H1 (cell line): ENCODE measurements around the gene OPA3. TPM values are rescaled to one million over a fixed set of nuclear protein-coding genes. Genes with fewer than 3 reads are reported as not detected.

Experiments used
- CTCF ChIA-PET: fragments of 300-600 bp; sonication (Branson Sonifier 250); formaldehyde crosslinking; loops from one replicate; lab custom pipeline; 2021; ENCODE audit not compliant: partially characterized antibody; lab: Charles Lee
- POLR2A ChIA-PET: fragments of 300-600 bp; sonication (Branson Sonifier 250); formaldehyde crosslinking; loops from one replicate; lab custom pipeline; 2021; ENCODE audit warnings: inconsistent platforms; ENCODE audit not compliant: partially characterized antibody; lab: Charles Lee
- DNase-seq, 2 experiments: peaks; one replicate each; pipeline versions ENCODE4 v3.0.0 to v3.0.0-alpha.2; 2010 to 2022; ENCODE audit warnings: low spot score in 2 of 2, low read depth in 1 of 2, mixed read lengths in 1 of 2
- FAIRE-seq: peaks from 2 replicates; lab custom pipeline; 2011; peaks lifted over from hg19 to GRCh38; lab: Jason Lieb, UNC
- H2AFZ ChIP-seq: 2 replicates; pipeline ENCODE4 v1.8.1; 2012; ENCODE audit warnings: low read length, inconsistent platforms
- H2AK5ac ChIP-seq: 2 replicates; pipeline ENCODE4 v1.6.1; 2013; ENCODE audit warnings: low read depth, low read length
- H2BK120ac ChIP-seq: replicated peaks from 2 replicates; pipeline ENCODE3; 2013; ENCODE audit warnings: low read depth, low read length, inconsistent platforms
- H2BK12ac ChIP-seq: 2 replicates; pipeline ENCODE4 v1.6.1; 2013; ENCODE audit warnings: low read depth, low read length
- H2BK15ac ChIP-seq: 2 replicates; pipeline ENCODE4 v1.6.1; 2013; ENCODE audit warnings: low read length
- H2BK20ac ChIP-seq: 2 replicates; pipeline ENCODE4 v1.6.1; 2013; ENCODE audit warnings: low read length
- H2BK5ac ChIP-seq: 2 replicates; pipeline ENCODE4 v1.6.1; 2013; ENCODE audit warnings: low read depth, low read length
- H3K14ac ChIP-seq: 2 replicates; pipeline ENCODE4 v1.6.1; 2013; ENCODE audit warnings: inconsistent platforms; ENCODE audit not compliant: insufficient read length
- H3K18ac ChIP-seq: 2 replicates; pipeline ENCODE4 v1.6.1; 2013; ENCODE audit warnings: low read length; ENCODE audit errors: extremely low read depth
- H3K23ac ChIP-seq: 2 replicates; pipeline ENCODE4 v1.6.1; 2013; ENCODE audit warnings: inconsistent platforms; ENCODE audit not compliant: insufficient read length
- H3K23me2 ChIP-seq: 2 replicates; pipeline ENCODE4 v1.6.1; 2013; ENCODE audit warnings: low read depth, low read length
- H3K27ac ChIP-seq: 2 replicates; pipeline ENCODE4 v1.6.1; 2011; ENCODE audit warnings: low read depth, low read length, inconsistent platforms
- H3K27me3 ChIP-seq, 4 experiments: replicated peaks in 1 of 4; 1 replicate in 1 of 4; 2 replicates in 3 of 4; pipeline versions ENCODE4 v1.6.1 to v1.8.1; 2011 to 2013; ENCODE audit warnings: low read length in 3 of 4, mild to moderate bottlenecking in 3 of 4, inconsistent platforms in 2 of 4, mixed read lengths in 2 of 4, moderate library complexity in 1 of 4; ENCODE audit not compliant: control insufficient read depth in 3 of 4, insufficient read depth in 3 of 4; ENCODE audit errors: extremely low read depth in 1 of 4
- H3K36me3 ChIP-seq, 4 experiments: 2 replicates each; pipeline versions ENCODE4 v1.6.1 to v1.8.1; 2011 to 2013; ENCODE audit warnings: mild to moderate bottlenecking in 4 of 4, low read length in 3 of 4, moderate library complexity in 2 of 4, control low read depth in 1 of 4, inconsistent platforms in 1 of 4; ENCODE audit not compliant: insufficient read depth in 4 of 4, control insufficient read depth in 2 of 4
- H3K4ac ChIP-seq: replicated peaks from 2 replicates; pipeline ENCODE3; 2013; ENCODE audit warnings: low read length, low read depth, mixed read lengths, inconsistent platforms; ENCODE audit not compliant: insufficient read length
- H3K4me1 ChIP-seq, 4 experiments: replicated peaks in 1 of 4; 1 replicate in 1 of 4; 2 replicates in 3 of 4; pipeline versions ENCODE4 v1.6.1 to v1.8.1; 2011 to 2013; ENCODE audit warnings: low read length in 3 of 4, inconsistent platforms in 2 of 4, mixed read lengths in 1 of 4; ENCODE audit not compliant: insufficient read depth in 4 of 4, control insufficient read depth in 3 of 4
- H3K4me2 ChIP-seq, 2 experiments: 2 replicates each; pipeline versions ENCODE4 v1.6.1 to v1.8.1; 2011 to 2013; ENCODE audit warnings: low read depth in 2 of 2, low read length in 2 of 2, control low read depth in 1 of 2, inconsistent platforms in 1 of 2, mild to moderate bottlenecking in 1 of 2; ENCODE audit not compliant: insufficient read depth in 1 of 2
- H3K4me3 ChIP-seq, 4 experiments: fragments of 200-600, 300-600 bp in 1 of 4; sonication (generic), shearing (Covaris generic), sonication (Bioruptor Twin) in 1 of 4; 2 replicates each; pipeline versions ENCODE4 v1.5.1 to v1.8.1; 2011 to 2016; ENCODE audit warnings: low read length in 4 of 4, low read depth in 3 of 4, control low read depth in 2 of 4, inconsistent platforms in 2 of 4, mild to moderate bottlenecking in 2 of 4, mixed read lengths in 1 of 4, moderate library complexity in 1 of 4; ENCODE audit not compliant: insufficient read depth in 2 of 4; ENCODE audit errors: extremely low read depth in 1 of 4
- H3K56ac ChIP-seq: replicated peaks from 2 replicates; pipeline ENCODE3; 2013; ENCODE audit warnings: low read depth, mild to moderate bottlenecking, mixed read lengths, low read length, inconsistent platforms; ENCODE audit not compliant: insufficient read length
- H3K79me1 ChIP-seq: 2 replicates; pipeline ENCODE4 v1.6.1; 2013; ENCODE audit warnings: low read depth, low read length, control low read depth
- H3K79me2 ChIP-seq, 2 experiments: 2 replicates each; pipeline versions ENCODE4 v1.6.1 to v1.8.1; 2012 to 2013; ENCODE audit warnings: low read length in 2 of 2, mild to moderate bottlenecking in 2 of 2, inconsistent platforms in 1 of 2; ENCODE audit not compliant: insufficient read depth in 2 of 2, control insufficient read depth in 1 of 2
- H3K9ac ChIP-seq, 4 experiments: replicated peaks in 1 of 4; 1 replicate in 1 of 4; 2 replicates in 3 of 4; pipeline versions ENCODE4 v1.6.1 to v1.8.1; 2011 to 2013; ENCODE audit warnings: low read depth in 3 of 4, low read length in 3 of 4, control low read depth in 2 of 4, mild to moderate bottlenecking in 2 of 4, moderate library complexity in 2 of 4, inconsistent platforms in 1 of 4; ENCODE audit errors: extremely low read depth in 1 of 4
- H3K9me3 ChIP-seq, 2 experiments: 2 replicates each; pipeline versions ENCODE4 v1.6.1 to v1.8.1; 2012 to 2013; ENCODE audit warnings: mild to moderate bottlenecking in 2 of 2, moderate library complexity in 2 of 2, control low read depth in 1 of 2, inconsistent platforms in 1 of 2, low read depth in 1 of 2, low read length in 1 of 2, mixed read lengths in 1 of 2; ENCODE audit not compliant: insufficient read depth in 2 of 2
- H4K20me1 ChIP-seq, 2 experiments: replicated peaks in 1 of 2; 2 replicates each; pipeline versions ENCODE3 to v1.8.1; 2011 to 2013; ENCODE audit warnings: inconsistent platforms in 2 of 2, low read length in 2 of 2, mild to moderate bottlenecking in 1 of 2; ENCODE audit not compliant: insufficient read depth in 2 of 2, control insufficient read depth in 1 of 2
- H4K5ac ChIP-seq: 2 replicates; pipeline ENCODE4 v1.6.1; 2013; ENCODE audit warnings: low read length, low read depth, mixed read lengths, inconsistent platforms; ENCODE audit not compliant: insufficient read length
- H4K8ac ChIP-seq: 2 replicates; pipeline ENCODE4 v1.8.0; 2013; ENCODE audit warnings: mild to moderate bottlenecking, moderate library complexity, low read length, inconsistent platforms; ENCODE audit not compliant: insufficient read depth; ENCODE audit errors: extremely low read depth
- H4K91ac ChIP-seq: replicated peaks from 2 replicates; pipeline ENCODE3; 2013; ENCODE audit warnings: low read length, mixed read lengths, inconsistent platforms; ENCODE audit not compliant: insufficient read length
- BCL11A ChIP-seq, 2 experiments: IDR thresholded peaks; one replicate each; pipeline ENCODE4 v1.6.1; 2011; ENCODE audit warnings: low read depth in 2 of 2, low read length in 2 of 2, mild to moderate bottlenecking in 2 of 2
- HDAC2 ChIP-seq, 2 experiments: fragments of 300-600 bp in 1 of 2; sonication (generic) in 1 of 2; IDR thresholded peaks; 2 replicates each; pipeline ENCODE4 v1.6.1; 2011 to 2012; ENCODE audit warnings: low read depth in 2 of 2, low read length in 2 of 2, mild to moderate bottlenecking in 2 of 2, moderate library complexity in 2 of 2, borderline replicate concordance in 1 of 2, inconsistent platforms in 1 of 2
- JUND ChIP-seq: IDR thresholded peaks from 2 replicates; pipeline ENCODE4 v1.6.1; 2011; ENCODE audit warnings: mild to moderate bottlenecking, improper control_type of control experiment, low read length
- KDM1A ChIP-seq: fragments of 200-600, 300-600 bp; sonication (generic); IDR thresholded peaks from 2 replicates; pipeline ENCODE4 v1.7.1; 2016; ENCODE audit warnings: mild to moderate bottlenecking, low read length, borderline replicate concordance
- POLR2A ChIP-seq, 2 experiments: IDR thresholded peaks; 1 replicate in 1 of 2; 2 replicates in 1 of 2; pipeline ENCODE4 v1.6.1; 2011; ENCODE audit warnings: low read depth in 2 of 2, low read length in 2 of 2, mild to moderate bottlenecking in 2 of 2; ENCODE audit errors: control extremely low read depth in 1 of 2
- RAD21 ChIP-seq, 2 experiments: IDR thresholded peaks in 1 of 2; conservative IDR thresholded peaks in 1 of 2; 2 replicates each; pipeline ENCODE4 v1.6.1; 2011; ENCODE audit warnings: low read depth in 2 of 2, low read length in 2 of 2, improper control_type of control experiment in 1 of 2, inconsistent platforms in 1 of 2, mild to moderate bottlenecking in 1 of 2, moderate library complexity in 1 of 2
- RBBP5 ChIP-seq: IDR thresholded peaks from 2 replicates; pipeline ENCODE4 v1.7.1; 2012; ENCODE audit warnings: low read depth, mild to moderate bottlenecking, inconsistent platforms, low read length, moderate library complexity, borderline replicate concordance
- RXRA ChIP-seq: IDR thresholded peaks from 2 replicates; pipeline ENCODE4 v1.6.1; 2011; ENCODE audit warnings: low read depth, mild to moderate bottlenecking, low read length, moderate library complexity; ENCODE audit not compliant: insufficient read depth
- SP1 ChIP-seq: IDR thresholded peaks from 2 replicates; pipeline ENCODE4 v1.6.1; 2011; ENCODE audit warnings: low read depth, low read length
- SRF ChIP-seq: IDR thresholded peaks from 2 replicates; pipeline ENCODE4 v1.6.1; 2011; ENCODE audit warnings: mild to moderate bottlenecking, low read depth, low read length, moderate library complexity
- TAF1 ChIP-seq: IDR thresholded peaks from 2 replicates; pipeline ENCODE4 v1.6.1; 2011; ENCODE audit warnings: mild to moderate bottlenecking, low read depth, low read length
- WGBS, 2 experiments: shearing (Covaris generic) in 1 of 2; methylation state at CpG; one replicate each; pipeline versions ENCODE4 v1.1.6 to v1.1.7; 2013 to 2015; ENCODE audit warnings: low lambda C conversion rate in 2 of 2, mixed read lengths in 2 of 2, inconsistent platforms in 1 of 2, low coverage in 1 of 2, missing lambda C conversion rate in 1 of 2; ENCODE audit not compliant: insufficient replicate concordance in 2 of 2, insufficient coverage in 1 of 2, insufficient read length in 1 of 2; ENCODE audit errors: extremely low coverage in 1 of 2, missing lambda C conversion rate in 1 of 2; 5-methylcytosine and 5-hydroxymethylcytosine counted together
- polyA plus RNA-seq, 7 experiments: library from polyadenylated mRNA; depleted of rRNA in 3 of 7; stranded (reverse) in 5 of 7; unstranded in 2 of 7; fragments of >200 nt in 5 of 7; fragments of 200-250 nt in 2 of 7; gene quantifications; 1 replicate in 5 of 7; 2 replicates in 1 of 7; 4 replicates in 1 of 7; pipeline versions ENCODE4 v1.2.1 to v1.2.3, GENCODE V29; 2011 to 2013; ENCODE audit warnings: missing spikeins in 2 of 7, mixed read lengths in 2 of 7
- total RNA-seq: library from RNA; stranded (reverse); fragmentation: NEBNext Ultra II Directional; extraction: Animal tissue kit (Norgen Biotek cat#: 25700); gene quantifications from 2 replicates; pipeline ENCODE4 v1.2.1, GENCODE V29; 2021

The OPA3 gene
- total and polyA plus RNA-seq, 2 of the 8 experiments (the other 6 are each of a cell fraction or from before 2014, with no cell fraction given), result 12.5 to 14.5 TPM

- Histone ChIP-seq H3K14ac (no peak overlapping the region), H3K9ac (no peak overlapping the region), H3K18ac (no peak overlapping the region), H2BK15ac (no peak overlapping the region), H2AK5ac (no peak overlapping the region), H3K9me3 (peaks cover 0 to 4% of the 10 kb centered on the region in 2 experiments; a peak in 1 of 4 replicates), H3K4ac (no peak overlapping the region), H2BK5ac (no peak overlapping the region), H2BK120ac (no peak overlapping the region), H3K27ac (no peak overlapping the region), H4K20me1 (no peaks in the 10 kb centered on the region), H3K23ac (no peak overlapping the region), H4K8ac (no peak overlapping the region), H3K4me1 (peaks cover 5 to 9% (median 8%) of the 10 kb centered on the region in 4 experiments; a peak in 5 of 7 replicates), H3K79me2 (no peaks in the 10 kb centered on the region), H4K5ac (no peak overlapping the region), H3K23me2 (peaks cover 4% of the 10 kb centered on the region; the same call in 1 of the 2 replicates), H2AFZ (no peak overlapping the region), H3K36me3 (no peaks in the 10 kb centered on the region), H3K27me3 (peaks cover 3 to 31% (median 22%) of the 10 kb centered on the region in 4 experiments), H2BK20ac (no peak overlapping the region), H3K79me1 (no peaks in the 10 kb centered on the region), H3K4me2 (no peak overlapping the region), H4K91ac (no peak overlapping the region), H3K56ac (no peak overlapping the region), H2BK12ac (no peak overlapping the region), H3K4me3 (no peak overlapping the region)
- DNase-seq, result no peak
- POLR2A ChIA-PET, result interaction anchor here (1.6 kb wide), 1 partner anchor 49 kb away, joined by 4 read pairs; no protein-coding TSS in a partner anchor
- WGBS, 2 experiments, result 21% methylated on average over 1 of the region's 1 CpG; no CpG with 5 or more reads in 1 of the 2 experiments
- no peak for FAIRE-seq
- CTCF ChIA-PET, result interaction anchor here (0.7 to 3.7 kb wide), 2 partner anchors 48 to 623 kb away, joined by 3 to 37 read pairs; no protein-coding TSS in a partner anchor
- no peak for TF ChIP-seq BCL11A (IDR thresholded peaks at IDR 0.05; ENCODE audit: low read depth in 2 of 2, low read length in 2 of 2)
- no peak for TF ChIP-seq RXRA
- no peak for TF ChIP-seq RAD21 (IDR thresholded peaks at IDR 0.05 in 1 of 2, conservative IDR thresholded peaks at IDR 0.05 in 1 of 2; ENCODE audit: low read depth in 2 of 2, low read length in 2 of 2)
- no peak for TF ChIP-seq SP1
- TF ChIP-seq HDAC2 (IDR thresholded peaks at IDR 0.05; ENCODE audit: borderline replicate concordance in 1 of 2, low read depth in 2 of 2, low read length in 2 of 2), result no peak
- TF ChIP-seq JUND, result no peak
- TF ChIP-seq TAF1, result no peak
- TF ChIP-seq KDM1A, result no peak
- TF ChIP-seq POLR2A (IDR thresholded peaks at IDR 0.05; ENCODE audit: control extremely low read depth in 1 of 2, low read depth in 2 of 2, low read length in 2 of 2), result no peak
- TF ChIP-seq RBBP5, result no peak
- no peak for TF ChIP-seq SRF
Measured at GRCh38 chr19:45593520-45593919, 8.9 kb upstream of the OPA3 start.
